GM13976 (cell line): ENCODE data around the gene NFIL3.
"Not testable (repeated sequence)": the region's sequence is repeated elsewhere in the genome, so short reads cannot be mapped to it uniquely, and the experiment has no call there.

Source experiments
- DNase-seq: peaks from one replicate; pipeline ENCODE4 v3.0.0; 2012; ENCODE audit warnings: low spot score
- CTCF ChIP-seq: IDR thresholded peaks from 2 replicates; pipeline ENCODE4 v1.5.1; 2012; ENCODE audit warnings: borderline replicate concordance, mild to moderate bottlenecking; ENCODE audit not compliant: insufficient read depth; ENCODE audit errors: extremely low read depth, missing control alignments, control extremely low read depth
- in situ Hi-C: fragments of 300-500 bp; cut with MboI; formaldehyde crosslinking; loops from one replicate; pipeline ENCODE4 v1.12.0; 2022; ENCODE audit warnings: low sequenced_read_pairs, mixed read lengths, inconsistent platforms; ENCODE audit not compliant: unreplicated experiment

The NFIL3 gene

GRCh38 chr9:91395553-91396471 lies 27.8 kb downstream of the NFIL3 start:
- in situ Hi-C loops = no loop called here
- DNase-seq = peak; percentile 55
- TF ChIP-seq CTCF = no peak

- in situ Hi-C loops = no loop called here
- TF ChIP-seq CTCF = no peak
- DNase-seq = no peak
These were observed 28.5 kb downstream of the NFIL3 start for GRCh38 chr9:91395106-91395552.

- DNase-seq = no peak
- no peak for TF ChIP-seq CTCF
- in situ Hi-C loops = no loop called here
These were observed 29.8 kb downstream of the NFIL3 start for GRCh38 chr9:91393826-91394225.

- no peak for TF ChIP-seq CTCF
- in situ Hi-C loops = no loop called here
- DNase-seq = no peak
These were observed 31.2 kb downstream of the NFIL3 start for GRCh38 chr9:91392435-91392834.

GRCh38 chr9:91391818-91392217 lies 31.8 kb downstream of the NFIL3 start:
- in situ Hi-C loops = no loop called here
- no peak for TF ChIP-seq CTCF
- DNase-seq = no peak

GRCh38 chr9:91391412-91391811 lies 32.2 kb downstream of the NFIL3 start:
- no peak for DNase-seq
- in situ Hi-C loops = no loop called here

GRCh38 chr9:91389686-91390085 lies 33.9 kb downstream of the NFIL3 start:
- DNase-seq, in situ Hi-C loops: not testable (repeated sequence)

More at GRCh38 chr9:91391412-91391811, 32.2 kb downstream of the NFIL3 start:
- TF ChIP-seq CTCF = no peak
